ENCODE measurements around the gene SFSWAP. TPM values are rescaled to one million over a fixed set of nuclear protein-coding genes. Genes with fewer than 3 reads are reported as not detected.
"Not testable (repeated sequence)": the region's sequence is repeated elsewhere in the genome, so short reads cannot be mapped to it uniquely, and the experiment has no call there.

The SFSWAP gene
- 49.5 and 56.6 TPM in 2 replicates for polyA plus RNA-seq
- 48.0 TPM in 2 replicates for polyA minus RNA-seq

- Histone ChIP-seq H3K9me3 (ENCODE audit: low read length) (no peaks in the 10 kb centered on the region), H3K9ac (ENCODE audit: low read length) (peak within 1 kb of the TSS; percentile 91), H3F3A (ENCODE audit: insufficient read depth, low read length, poor library complexity, severe bottlenecking) (no peaks in the 10 kb centered on the region), H4K20me1 (ENCODE audit: insufficient read depth) (no peaks in the 10 kb centered on the region), H3K4me2 (ENCODE audit: low read length) (peak within 1 kb of the TSS; percentile 96), H2AFZ (ENCODE audit: low read depth, low read length) (peak within 1 kb of the TSS; percentile 100), H3K27ac (ENCODE audit: low read length) (peak within 1 kb of the TSS; percentile 85), H3K9me2 (ENCODE audit: insufficient read depth, low read length) (no peaks in the 10 kb centered on the region), H3K79me2 (replicated peaks; ENCODE audit: insufficient read depth, low read length) (peaks cover 28% of the 10 kb centered on the region), H3K36me3 (ENCODE audit: insufficient read depth, low read length) (peaks cover under 1% of the 10 kb centered on the region), H3K4me3 (ENCODE audit: low read length) (peak within 1 kb of the TSS; percentile 91), H3K27me3 (ENCODE audit: insufficient read depth, low read depth, low read length) (no peaks in the 10 kb centered on the region)
- peak; percentile 90 for TF ChIP-seq POLR2AphosphoS5 (IDR thresholded peaks at IDR 0.05)
- peak; percentile 74 for TF ChIP-seq TAF1 (IDR thresholded peaks at IDR 0.05; ENCODE audit: low read depth)
- TF ChIP-seq RAD21 (conservative IDR thresholded peaks at IDR 0.05): peak; percentile 55
- no peak for TF ChIP-seq EZH2 (IDR thresholded peaks at IDR 0.05; ENCODE audit: borderline replicate concordance, insufficient read depth, low read length, poor library complexity, severe bottlenecking)
- peak; percentile 100 for TF ChIP-seq EP300 (conservative IDR thresholded peaks at IDR 0.05; ENCODE audit: poor library complexity, severe bottlenecking)
- TF ChIP-seq CTCF (IDR thresholded peaks at IDR 0.05; ENCODE audit: poor library complexity, severe bottlenecking): peak; percentile 38
- peak; percentile 67 for TF ChIP-seq SMC3 (conservative IDR thresholded peaks at IDR 0.05; ENCODE audit: poor library complexity)
- peak; percentile 91 for TF ChIP-seq REST (IDR thresholded peaks at IDR 0.05; ENCODE audit: borderline replicate concordance)
- peak; percentile 88 for TF ChIP-seq MXI1 (conservative IDR thresholded peaks at IDR 0.05; ENCODE audit: poor library complexity, severe bottlenecking)
Observed at GRCh38 chr12:131710464-131711457, at the start of gene SFSWAP. TSS of gene SFSWAP (plus strand) at chr12:131711090. CDS start at chr12:131711230, 140 bp downstream.

- H3K27ac ChIP-seq (ENCODE audit: low read length); H2AFZ ChIP-seq (ENCODE audit: low read depth, low read length); H3K9me2 ChIP-seq (ENCODE audit: insufficient read depth, low read length); H3K9me3 ChIP-seq (ENCODE audit: low read length); H3K9ac ChIP-seq (ENCODE audit: low read length); H3K79me2 ChIP-seq (replicated peaks; ENCODE audit: insufficient read depth, low read length); H3K36me3 ChIP-seq (ENCODE audit: insufficient read depth, low read length); H3F3A ChIP-seq (ENCODE audit: insufficient read depth, low read length, poor library complexity, severe bottlenecking); H3K4me2 ChIP-seq (ENCODE audit: low read length); H3K4me3 ChIP-seq (ENCODE audit: low read length); H3K27me3 ChIP-seq (ENCODE audit: insufficient read depth, low read depth, low read length); H4K20me1 ChIP-seq (ENCODE audit: insufficient read depth): not testable (repeated sequence)
Observed at GRCh38 chr12:131661170-131661985, 49.5 kb upstream of the SFSWAP start.

- not testable (repeated sequence) for H3K4me2 ChIP-seq (ENCODE audit: low read length); H2AFZ ChIP-seq (ENCODE audit: low read depth, low read length); H3K9me2 ChIP-seq (ENCODE audit: insufficient read depth, low read length); H3K27ac ChIP-seq (ENCODE audit: low read length); H3K36me3 ChIP-seq (ENCODE audit: insufficient read depth, low read length); H3K4me3 ChIP-seq (ENCODE audit: low read length); H3K27me3 ChIP-seq (ENCODE audit: insufficient read depth, low read depth, low read length); H3K79me2 ChIP-seq (replicated peaks; ENCODE audit: insufficient read depth, low read length); H3F3A ChIP-seq (ENCODE audit: insufficient read depth, low read length, poor library complexity, severe bottlenecking); H4K20me1 ChIP-seq (ENCODE audit: insufficient read depth); H3K9me3 ChIP-seq (ENCODE audit: low read length); H3K9ac ChIP-seq (ENCODE audit: low read length)
Observed at GRCh38 chr12:131661986-131662288, 49.0 kb upstream of the SFSWAP start.

- H3K4me2 ChIP-seq (ENCODE audit: low read length); H3F3A ChIP-seq (ENCODE audit: insufficient read depth, low read length, poor library complexity, severe bottlenecking); H2AFZ ChIP-seq (ENCODE audit: low read depth, low read length); H3K27ac ChIP-seq (ENCODE audit: low read length); H3K9me3 ChIP-seq (ENCODE audit: low read length); H3K36me3 ChIP-seq (ENCODE audit: insufficient read depth, low read length); H4K20me1 ChIP-seq (ENCODE audit: insufficient read depth); H3K9ac ChIP-seq (ENCODE audit: low read length); H3K27me3 ChIP-seq (ENCODE audit: insufficient read depth, low read depth, low read length); H3K4me3 ChIP-seq (ENCODE audit: low read length); H3K9me2 ChIP-seq (ENCODE audit: insufficient read depth, low read length); H3K79me2 ChIP-seq (replicated peaks; ENCODE audit: insufficient read depth, low read length): not testable (repeated sequence)
Observed at GRCh38 chr12:131662346-131662745, 48.5 kb upstream of the SFSWAP start.

All from neural cell (in vitro differentiated cells).